GM23338 (cell line): Measurements from ENCODE around the gene MLEC.

ENCODE experiments used
- CREB1 ChIP-seq: fragments of 250-450 bp; sonication (Bioruptor Pico); IDR thresholded peaks from 2 replicates; pipeline ENCODE4 v1.5.0; 2020; ENCODE audit warnings: low read depth, mild to moderate bottlenecking, moderate library complexity
- CTCF ChIP-seq, 2 experiments: fragments of 200-600 bp in 1 of 2; sonication (generic) in 1 of 2; conservative IDR thresholded peaks; 2 replicates each; pipeline versions ENCODE4 v1.5.1 to v1.6.1; 2016 to 2017; ENCODE audit warnings: antibody characterized with exemption in 2 of 2, low read depth in 2 of 2, mild to moderate bottlenecking in 2 of 2, moderate library complexity in 1 of 2
- EZH2 ChIP-seq: fragments of 200-600 bp; sonication (generic); IDR thresholded peaks from one replicate; pipeline ENCODE4 v1.8.0; 2017; ENCODE audit warnings: antibody characterized with exemption, mild to moderate bottlenecking, low read depth; ENCODE audit not compliant: unreplicated experiment
- EZH2phosphoT487 ChIP-seq: fragments of 200-600 bp; sonication (generic); IDR thresholded peaks from one replicate; pipeline ENCODE4 v1.8.1; 2018; ENCODE audit warnings: antibody characterized with exemption; ENCODE audit not compliant: unreplicated experiment
- JUNB ChIP-seq: IDR thresholded peaks from one replicate; pipeline ENCODE4 v1.6.1; 2016; ENCODE audit warnings: antibody characterized with exemption; ENCODE audit not compliant: unreplicated experiment
- NANOG ChIP-seq: IDR thresholded peaks from 2 replicates; pipeline ENCODE4 v1.6.1; 2016; ENCODE audit warnings: antibody characterized with exemption, borderline replicate concordance
- POLR2AphosphoS5 ChIP-seq: IDR thresholded peaks from 2 replicates; pipeline ENCODE4 v1.6.1; 2016; ENCODE audit warnings: antibody characterized with exemption, low read depth
- STAT1 ChIP-seq: IDR thresholded peaks from one replicate; pipeline ENCODE4 v1.6.1; 2016; ENCODE audit warnings: antibody characterized with exemption; ENCODE audit not compliant: unreplicated experiment
- ZNF114 ChIP-seq: fragments of 250-450 bp; sonication (Bioruptor Pico); IDR thresholded peaks from 2 replicates; pipeline ENCODE4 v1.5.0; 2020; ENCODE audit warnings: mild to moderate bottlenecking, moderate library complexity
- ZNF331 ChIP-seq: fragments of 250-450 bp; sonication (Bioruptor Pico); IDR thresholded peaks from 2 replicates; pipeline ENCODE4 v1.5.0; 2020; ENCODE audit warnings: low read depth, mild to moderate bottlenecking, moderate library complexity
- ZNF462 ChIP-seq: fragments of 250-450 bp; sonication (Bioruptor Pico); IDR thresholded peaks from 2 replicates; pipeline ENCODE4 v1.5.0; 2020; ENCODE audit warnings: mild to moderate bottlenecking, moderate library complexity
- TF ChIP-seq, protein P1 (sequence below): IDR thresholded peaks from one replicate; pipeline ENCODE4 v1.6.1; 2018; ENCODE audit warnings: antibody characterized with exemption; ENCODE audit not compliant: unreplicated experiment

GRCh38 chr12:120678572-120678971 is 8.4 kb upstream of the MLEC start:
- TF ChIP-seq POLR2AphosphoS5 (no peak), CTCF (conservative IDR thresholded peaks at IDR 0.05; ENCODE audit: low read depth in 2 of 2) (no peak), STAT1 (no peak), EZH2 (no peak), JUNB (no peak), EZH2phosphoT487 (no peak), NANOG (no peak), CREB1 (no peak), ZNF114 (CRISPR knock-in tag) (no peak), ZNF462 (CRISPR knock-in tag) (no peak), ZNF331 (no peak)
- TF ChIP-seq, protein P1, sequence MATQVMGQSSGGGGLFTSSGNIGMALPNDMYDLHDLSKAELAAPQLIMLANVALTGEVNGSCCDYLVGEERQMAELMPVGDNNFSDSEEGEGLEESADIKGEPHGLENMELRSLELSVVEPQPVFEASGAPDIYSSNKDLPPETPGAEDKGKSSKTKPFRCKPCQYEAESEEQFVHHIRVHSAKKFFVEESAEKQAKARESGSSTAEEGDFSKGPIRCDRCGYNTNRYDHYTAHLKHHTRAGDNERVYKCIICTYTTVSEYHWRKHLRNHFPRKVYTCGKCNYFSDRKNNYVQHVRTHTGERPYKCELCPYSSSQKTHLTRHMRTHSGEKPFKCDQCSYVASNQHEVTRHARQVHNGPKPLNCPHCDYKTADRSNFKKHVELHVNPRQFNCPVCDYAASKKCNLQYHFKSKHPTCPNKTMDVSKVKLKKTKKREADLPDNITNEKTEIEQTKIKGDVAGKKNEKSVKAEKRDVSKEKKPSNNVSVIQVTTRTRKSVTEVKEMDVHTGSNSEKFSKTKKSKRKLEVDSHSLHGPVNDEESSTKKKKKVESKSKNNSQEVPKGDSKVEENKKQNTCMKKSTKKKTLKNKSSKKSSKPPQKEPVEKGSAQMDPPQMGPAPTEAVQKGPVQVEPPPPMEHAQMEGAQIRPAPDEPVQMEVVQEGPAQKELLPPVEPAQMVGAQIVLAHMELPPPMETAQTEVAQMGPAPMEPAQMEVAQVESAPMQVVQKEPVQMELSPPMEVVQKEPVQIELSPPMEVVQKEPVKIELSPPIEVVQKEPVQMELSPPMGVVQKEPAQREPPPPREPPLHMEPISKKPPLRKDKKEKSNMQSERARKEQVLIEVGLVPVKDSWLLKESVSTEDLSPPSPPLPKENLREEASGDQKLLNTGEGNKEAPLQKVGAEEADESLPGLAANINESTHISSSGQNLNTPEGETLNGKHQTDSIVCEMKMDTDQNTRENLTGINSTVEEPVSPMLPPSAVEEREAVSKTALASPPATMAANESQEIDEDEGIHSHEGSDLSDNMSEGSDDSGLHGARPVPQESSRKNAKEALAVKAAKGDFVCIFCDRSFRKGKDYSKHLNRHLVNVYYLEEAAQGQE, result no peak
